Measurements from ENCODE around the gene LITAF.

LITAF gene

DNA sequence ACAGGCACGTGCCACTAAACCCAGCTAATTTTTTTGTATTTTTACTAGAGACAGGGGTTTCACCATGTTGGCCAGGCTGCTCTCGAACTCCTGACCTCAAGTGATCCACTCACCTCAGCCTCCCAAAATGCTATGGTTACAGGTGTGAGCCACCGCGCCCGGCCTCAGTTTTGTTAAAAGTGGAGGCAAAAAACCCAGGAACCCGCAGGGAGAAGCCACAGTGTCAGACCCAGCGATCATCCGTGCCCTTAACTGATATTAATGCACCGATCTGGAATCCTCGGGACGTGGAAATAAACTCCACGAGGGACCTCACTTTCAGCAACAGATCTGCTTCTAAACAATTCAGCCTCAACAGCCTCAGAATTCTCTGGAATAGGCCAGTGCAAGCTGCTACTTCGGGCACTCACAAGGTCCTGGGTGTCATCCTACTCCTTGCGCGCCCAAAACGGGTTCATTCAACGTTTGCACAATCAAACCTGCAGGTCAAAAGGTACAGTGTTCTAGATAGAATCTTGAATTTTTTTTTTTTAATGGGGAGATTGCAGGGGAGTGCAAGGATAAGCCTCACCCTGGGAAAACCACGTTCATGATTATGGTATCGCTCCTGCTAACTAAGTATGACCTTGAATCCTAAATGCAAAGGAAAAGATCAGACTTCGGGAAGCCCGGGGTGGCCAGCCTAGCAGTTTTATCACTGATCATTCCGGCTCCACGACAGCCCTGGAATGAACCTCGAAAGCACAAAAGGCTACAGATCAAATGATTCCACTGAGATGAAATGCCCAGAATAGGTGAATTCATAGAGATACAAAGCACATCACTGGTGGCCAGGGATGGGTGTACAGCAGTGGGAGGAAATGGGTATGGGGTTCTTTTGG, 22.4 kb downstream of the LITAF start:
- Histone ChIP-seq H3K36me3 (ENCODE audit: low read length) (no peaks in the 10 kb centered on the region), H3K27ac (ENCODE audit: low read depth, low read length) (no peak overlapping the region), H3K79me2 (ENCODE audit: insufficient read depth, low read length) (no peaks in the 10 kb centered on the region), H3K9me3 (ENCODE audit: insufficient read depth, low read length) (no peaks in the 10 kb centered on the region), H3K9ac (ENCODE audit: low read length) (no peak overlapping the region), H3K9me2 (replicated peaks; ENCODE audit: insufficient read depth, low read length) (no peaks in the 10 kb centered on the region), H3F3A (ENCODE audit: insufficient read depth) (no peaks in the 10 kb centered on the region), H3K4me3 (ENCODE audit: insufficient read depth, low read length, poor library complexity, severe bottlenecking) (no peak overlapping the region), H4K20me1 (ENCODE audit: low read depth, low read length) (no peaks in the 10 kb centered on the region), H3K4me2 (ENCODE audit: low read depth, low read length, poor library complexity, severe bottlenecking) (no peak overlapping the region), H2AFZ (ENCODE audit: low read depth, low read length, severe bottlenecking) (no peak overlapping the region), H3K27me3 (ENCODE audit: low read length) (no peaks in the 10 kb centered on the region)
- no peak for TF ChIP-seq EZH2phosphoT487 (conservative IDR thresholded peaks at IDR 0.05; ENCODE audit: low read length)
- TF ChIP-seq, protein P1, sequence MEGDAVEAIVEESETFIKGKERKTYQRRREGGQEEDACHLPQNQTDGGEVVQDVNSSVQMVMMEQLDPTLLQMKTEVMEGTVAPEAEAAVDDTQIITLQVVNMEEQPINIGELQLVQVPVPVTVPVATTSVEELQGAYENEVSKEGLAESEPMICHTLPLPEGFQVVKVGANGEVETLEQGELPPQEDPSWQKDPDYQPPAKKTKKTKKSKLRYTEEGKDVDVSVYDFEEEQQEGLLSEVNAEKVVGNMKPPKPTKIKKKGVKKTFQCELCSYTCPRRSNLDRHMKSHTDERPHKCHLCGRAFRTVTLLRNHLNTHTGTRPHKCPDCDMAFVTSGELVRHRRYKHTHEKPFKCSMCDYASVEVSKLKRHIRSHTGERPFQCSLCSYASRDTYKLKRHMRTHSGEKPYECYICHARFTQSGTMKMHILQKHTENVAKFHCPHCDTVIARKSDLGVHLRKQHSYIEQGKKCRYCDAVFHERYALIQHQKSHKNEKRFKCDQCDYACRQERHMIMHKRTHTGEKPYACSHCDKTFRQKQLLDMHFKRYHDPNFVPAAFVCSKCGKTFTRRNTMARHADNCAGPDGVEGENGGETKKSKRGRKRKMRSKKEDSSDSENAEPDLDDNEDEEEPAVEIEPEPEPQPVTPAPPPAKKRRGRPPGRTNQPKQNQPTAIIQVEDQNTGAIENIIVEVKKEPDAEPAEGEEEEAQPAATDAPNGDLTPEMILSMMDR (IDR thresholded peaks at IDR 0.05; ENCODE audit: insufficient read depth, low read length, poor library complexity, severe bottlenecking): no peak

DNA sequence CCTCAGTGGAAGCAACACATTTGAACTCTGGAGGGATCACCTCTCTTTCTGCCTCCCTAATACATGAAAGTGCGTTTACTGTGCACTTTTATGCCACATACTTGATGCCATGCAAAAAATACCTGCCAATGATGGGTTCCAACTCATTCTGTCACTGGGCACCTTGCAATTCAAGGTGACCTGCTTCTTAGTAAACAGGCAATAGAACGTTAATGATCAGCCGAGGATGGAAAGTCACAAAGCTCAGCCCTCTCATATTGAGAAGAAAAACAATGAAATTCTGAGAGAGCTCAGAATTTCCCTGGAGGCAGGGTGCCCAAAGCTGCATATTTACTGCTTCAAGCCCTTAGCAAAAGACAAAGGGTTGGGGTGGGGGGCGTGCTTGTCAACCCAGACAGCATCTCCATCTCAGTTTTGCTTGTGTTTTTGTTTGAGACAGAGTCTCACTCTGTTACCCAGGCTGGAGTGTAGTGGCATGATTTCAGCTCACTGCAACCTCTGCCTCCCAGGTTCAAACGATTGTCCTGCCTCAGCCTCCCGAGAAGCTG, 23.2 kb downstream of the LITAF start:
- TF ChIP-seq EZH2phosphoT487 (conservative IDR thresholded peaks at IDR 0.05; ENCODE audit: low read length): no peak
- TF ChIP-seq, protein P1 (IDR thresholded peaks at IDR 0.05; ENCODE audit: insufficient read depth, low read length, poor library complexity, severe bottlenecking): no peak
- H3K4me2 ChIP-seq (ENCODE audit: low read depth, low read length, poor library complexity, severe bottlenecking): no peak overlapping the region
- H3K27me3 ChIP-seq (ENCODE audit: low read length): no peaks in the 10 kb centered on the region
- no peak overlapping the region for H3K4me3 ChIP-seq (ENCODE audit: insufficient read depth, low read length, poor library complexity, severe bottlenecking)
- no peaks in the 10 kb centered on the region for H3K9me3 ChIP-seq (ENCODE audit: insufficient read depth, low read length)
- H3K79me2 ChIP-seq (ENCODE audit: insufficient read depth, low read length): no peaks in the 10 kb centered on the region
- H4K20me1 ChIP-seq (ENCODE audit: low read depth, low read length): no peaks in the 10 kb centered on the region
- no peaks in the 10 kb centered on the region for H3K36me3 ChIP-seq (ENCODE audit: low read length)
- H2AFZ ChIP-seq (ENCODE audit: low read depth, low read length, severe bottlenecking): no peak overlapping the region
- no peak overlapping the region for H3K9ac ChIP-seq (ENCODE audit: low read length)
- H3K9me2 ChIP-seq (replicated peaks; ENCODE audit: insufficient read depth, low read length): no peaks in the 10 kb centered on the region
- no peaks in the 10 kb centered on the region for H3F3A ChIP-seq (ENCODE audit: insufficient read depth)
- H3K27ac ChIP-seq (ENCODE audit: low read depth, low read length): no peak overlapping the region

DNA sequence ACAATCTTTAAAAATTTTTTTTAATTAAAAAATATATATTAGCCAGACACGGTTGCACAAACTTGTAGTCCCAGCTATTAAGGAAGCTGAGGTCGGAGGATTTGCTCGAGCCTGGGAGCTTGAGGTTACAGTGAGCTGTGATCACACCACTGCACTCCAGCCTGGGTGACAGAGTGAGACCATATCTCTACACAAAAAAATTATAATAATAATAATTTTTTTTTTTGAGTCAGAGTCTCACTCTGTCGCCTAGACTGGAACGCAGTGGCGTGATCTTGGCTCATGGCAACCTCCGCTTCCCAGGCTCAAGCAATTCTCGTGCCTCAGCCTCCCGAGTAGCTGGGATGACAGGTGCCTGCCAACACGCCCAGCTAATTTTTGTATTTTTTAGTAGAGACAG, 23.8 kb downstream of the LITAF start:
- no peak overlapping the region for H3K4me3 ChIP-seq (ENCODE audit: insufficient read depth, low read length, poor library complexity, severe bottlenecking)
- no peaks in the 10 kb centered on the region for H3K9me2 ChIP-seq (replicated peaks; ENCODE audit: insufficient read depth, low read length)
- H3K79me2 ChIP-seq (ENCODE audit: insufficient read depth, low read length): no peaks in the 10 kb centered on the region
- H3K36me3 ChIP-seq (ENCODE audit: low read length): no peaks in the 10 kb centered on the region
- no peak overlapping the region for H3K4me2 ChIP-seq (ENCODE audit: low read depth, low read length, poor library complexity, severe bottlenecking)
- no peak overlapping the region for H3K27ac ChIP-seq (ENCODE audit: low read depth, low read length)
- H3K9ac ChIP-seq (ENCODE audit: low read length): no peak overlapping the region
- no peaks in the 10 kb centered on the region for H4K20me1 ChIP-seq (ENCODE audit: low read depth, low read length)
- TF ChIP-seq, protein P1 (IDR thresholded peaks at IDR 0.05; ENCODE audit: insufficient read depth, low read length, poor library complexity, severe bottlenecking): no peak
- TF ChIP-seq EZH2phosphoT487 (conservative IDR thresholded peaks at IDR 0.05; ENCODE audit: low read length): no peak
- no peaks in the 10 kb centered on the region for H3K27me3 ChIP-seq (ENCODE audit: low read length)
- no peaks in the 10 kb centered on the region for H3K9me3 ChIP-seq (ENCODE audit: insufficient read depth, low read length)
- H2AFZ ChIP-seq (ENCODE audit: low read depth, low read length, severe bottlenecking): no peak overlapping the region
- no peaks in the 10 kb centered on the region for H3F3A ChIP-seq (ENCODE audit: insufficient read depth)

Measured in SU-DHL-6 (cell line).